Femur (tissue), 1 donor: Measurements from ENCODE around the gene OPCML.

Experiments used
- DNase-seq: peaks from one replicate; pipeline ENCODE4 v3.0.0-alpha.2; 2017

The OPCML gene

DNA sequence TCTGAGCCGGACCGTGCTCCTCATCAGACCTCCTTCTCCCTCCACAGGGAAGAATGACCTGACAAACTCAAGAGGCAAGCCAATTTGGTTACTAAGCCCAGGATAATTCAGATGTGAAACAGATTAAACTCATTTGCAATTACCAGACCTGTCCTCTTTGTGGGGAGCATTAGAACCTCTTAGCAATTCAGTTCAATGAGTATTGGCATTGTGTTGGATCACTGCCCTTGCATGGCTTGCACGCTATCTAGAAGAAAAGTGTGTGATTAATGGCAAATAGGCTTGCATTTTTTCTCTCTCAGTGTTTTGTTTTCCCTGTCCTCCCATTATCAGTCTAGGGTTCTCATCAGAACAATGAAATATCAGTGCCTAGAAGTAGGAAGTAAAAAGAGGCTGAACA, 365.6 kb downstream of the OPCML start:
- DNase-seq, result no peak

GRCh38 chr11:133164986-133165385, 367.3 kb downstream of the OPCML start:
- DNase-seq, result no peak

GRCh38 chr11:133163463-133164419, 368.6 kb downstream of the OPCML start:
- no peak for DNase-seq

- DNase-seq, result no peak
These were observed 370.1 kb downstream of the OPCML start for GRCh38 chr11:133162227-133162626.

DNA sequence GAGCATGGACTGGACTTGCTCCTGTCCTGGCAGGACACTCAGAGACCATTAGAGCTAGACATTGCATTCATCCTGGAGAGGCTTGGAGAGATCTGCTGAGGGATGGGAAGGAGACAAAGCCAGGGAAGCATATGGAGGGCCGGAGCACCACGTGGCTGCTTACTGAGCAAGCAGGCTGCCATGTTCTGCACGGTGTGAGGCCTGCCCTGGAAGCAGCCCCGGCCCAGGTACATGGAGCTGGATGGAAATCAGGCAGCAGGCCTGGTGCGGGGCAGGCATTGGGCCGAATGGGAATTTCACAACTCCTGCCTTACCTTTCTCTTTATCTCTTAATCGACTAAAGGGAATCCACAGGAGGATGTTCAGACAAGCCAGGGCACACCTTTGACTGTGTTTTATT, 371.5 kb downstream of the OPCML start:
- DNase-seq, result no peak

DNA sequence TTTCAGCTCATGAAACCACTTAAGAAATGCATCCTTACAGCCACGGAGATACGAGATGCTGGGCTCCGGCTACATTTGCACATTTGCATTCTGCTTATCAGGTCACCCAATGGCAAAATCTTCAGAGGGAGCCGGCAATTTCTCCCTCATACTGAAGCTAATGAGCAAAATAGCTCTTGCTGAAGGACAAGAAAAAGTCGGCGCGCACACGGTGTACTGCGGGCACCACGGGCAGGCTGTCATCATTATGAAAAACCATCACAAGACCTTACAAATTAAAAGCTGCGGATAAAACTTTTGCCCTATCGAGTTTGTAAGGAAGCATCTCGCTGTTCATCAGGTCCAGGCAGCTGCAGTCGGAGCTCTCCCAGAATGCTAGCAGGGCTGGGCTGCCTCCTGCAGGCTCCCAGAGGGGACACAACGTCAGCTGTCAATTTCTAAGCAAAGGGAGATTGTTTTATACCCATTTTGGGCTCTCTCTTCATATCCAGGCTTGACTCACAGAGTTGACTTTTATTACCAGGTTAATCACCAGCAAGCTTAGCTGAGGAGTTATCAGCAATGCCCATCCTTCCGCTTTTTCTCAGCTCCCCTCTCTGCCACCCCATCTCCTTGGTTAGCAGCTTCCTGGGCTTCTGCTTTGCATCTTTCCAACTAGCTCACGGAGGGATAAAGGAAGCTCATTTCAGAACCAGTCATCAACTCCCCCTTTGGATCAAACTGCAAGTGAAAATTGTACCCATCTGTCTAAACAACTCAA, 375.1 kb downstream of the OPCML start:
- no peak for DNase-seq

DNA sequence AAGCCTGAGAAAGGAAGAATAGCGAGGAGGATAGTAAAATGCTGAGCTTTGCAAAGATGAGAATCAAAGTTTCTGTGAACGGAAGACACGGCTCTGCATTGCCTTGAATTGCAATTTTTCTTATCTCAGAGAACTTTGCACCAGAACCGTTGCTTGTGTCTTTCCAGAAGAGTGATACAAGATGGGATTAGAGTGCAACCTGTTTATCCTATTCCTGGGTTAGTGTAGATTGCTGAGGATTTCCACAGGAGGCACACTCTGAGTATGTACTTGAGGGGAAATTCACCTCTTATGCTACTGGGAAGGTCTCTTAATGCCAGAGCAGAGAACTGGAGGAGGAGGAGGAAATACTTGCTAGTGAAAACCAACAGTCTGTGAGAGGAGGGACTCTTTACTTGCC, 377.5 kb downstream of the OPCML start:
- no peak for DNase-seq

GRCh38 chr11:133154076-133154475, 378.2 kb downstream of the OPCML start:
- no peak for DNase-seq

DNA sequence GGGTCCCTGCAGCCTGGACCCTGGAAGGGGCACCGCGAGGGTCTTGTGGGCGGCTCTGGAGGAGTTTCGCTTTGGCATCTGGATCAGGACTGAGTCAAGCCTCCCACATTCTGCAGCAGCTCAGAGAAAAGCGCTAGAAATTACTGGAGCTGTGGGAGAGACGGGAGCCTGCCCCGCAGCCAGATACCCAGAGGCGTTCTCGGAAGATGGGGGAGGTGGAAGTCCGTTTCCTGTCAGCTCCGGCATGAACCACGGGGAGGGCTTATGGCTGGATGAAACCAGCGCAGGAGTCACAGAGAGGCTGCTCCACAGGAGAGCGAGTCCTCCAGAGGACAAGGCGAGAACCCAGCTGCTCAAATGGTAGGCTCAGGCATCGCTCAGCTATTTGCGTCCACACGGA, 379.3 kb downstream of the OPCML start:
- DNase-seq, result no peak

DNA sequence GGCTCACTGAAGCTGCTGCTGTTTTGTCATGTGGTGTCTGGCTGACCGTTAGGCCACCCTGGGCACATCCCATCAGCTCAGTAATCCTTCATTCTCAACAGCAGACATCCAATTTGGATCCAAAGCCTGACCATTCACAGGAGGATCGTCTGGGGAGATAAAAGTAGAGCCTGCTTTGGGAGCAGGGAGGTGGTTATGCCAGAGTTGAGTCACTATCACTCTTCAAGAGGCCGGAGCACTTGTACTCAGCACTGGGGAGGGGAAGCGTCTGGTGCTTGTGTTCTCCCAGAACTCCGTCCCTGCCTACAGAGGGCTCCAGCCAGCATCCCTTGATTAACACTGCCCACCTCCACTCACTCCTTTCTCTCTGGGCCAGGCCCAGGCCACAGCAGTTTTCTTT, 382.6 kb downstream of the OPCML start:
- no peak for DNase-seq

- DNase-seq, result no peak
These were observed 384.7 kb downstream of the OPCML start for GRCh38 chr11:133147625-133148024.

DNA sequence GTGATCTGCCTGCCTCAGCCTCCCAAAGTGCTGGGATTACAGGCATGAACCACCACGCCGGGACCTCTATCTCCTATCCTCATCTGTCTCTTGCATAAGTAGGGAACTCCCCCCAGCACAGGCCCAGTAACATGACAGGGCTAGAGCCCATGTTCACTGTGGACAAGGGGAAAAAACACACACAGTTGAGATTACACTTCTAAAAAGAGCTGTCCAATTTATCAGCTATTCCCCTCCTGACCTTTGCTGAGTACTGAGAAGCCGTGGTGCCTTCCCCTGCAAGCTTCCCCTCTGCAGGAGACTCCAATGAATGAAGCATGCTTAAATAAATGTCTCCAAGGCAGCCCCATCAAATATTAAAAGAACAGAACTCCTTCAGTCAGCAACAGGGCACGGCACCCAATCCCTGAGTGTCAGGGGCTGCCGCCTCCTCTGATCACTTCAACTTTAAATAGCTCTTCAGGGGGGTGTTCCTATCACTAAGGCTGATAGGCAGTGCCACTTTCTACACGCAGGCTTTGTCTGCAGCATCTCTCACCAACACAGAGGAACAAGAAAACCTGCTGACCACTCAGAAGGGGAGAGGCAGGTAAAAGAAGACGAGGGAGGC, 385.5 kb downstream of the OPCML start:
- no peak for DNase-seq

GRCh38 chr11:133137939-133138338, 394.4 kb downstream of the OPCML start:
- no peak for DNase-seq

- DNase-seq, result no peak
These were observed 395.0 kb downstream of the OPCML start for GRCh38 chr11:133137270-133137669.

GRCh38 chr11:133136376-133136775, 395.9 kb downstream of the OPCML start:
- DNase-seq, result no peak

GRCh38 chr11:133134314-133135173, 397.8 kb downstream of the OPCML start:
- DNase-seq, result peak; percentile 55

DNA sequence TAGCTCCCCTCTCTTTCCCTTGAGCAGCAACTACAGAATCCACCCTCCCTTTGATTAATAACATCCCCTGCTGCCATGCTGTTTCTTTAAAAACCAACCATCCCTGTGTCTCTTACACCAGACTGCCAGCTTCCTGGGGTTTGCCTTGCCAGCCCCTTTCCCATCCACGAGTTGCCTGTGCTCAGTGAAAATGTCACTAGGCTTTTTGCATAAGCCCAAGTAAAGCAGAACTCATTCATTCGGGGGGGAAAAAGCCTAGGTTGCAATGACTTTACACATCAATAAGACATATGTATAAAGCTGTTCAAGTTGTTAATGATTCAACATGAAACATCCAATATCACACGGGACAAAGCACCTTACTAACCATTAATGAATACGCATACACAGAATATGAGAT, 398.7 kb downstream of the OPCML start:
- no peak for DNase-seq

DNA sequence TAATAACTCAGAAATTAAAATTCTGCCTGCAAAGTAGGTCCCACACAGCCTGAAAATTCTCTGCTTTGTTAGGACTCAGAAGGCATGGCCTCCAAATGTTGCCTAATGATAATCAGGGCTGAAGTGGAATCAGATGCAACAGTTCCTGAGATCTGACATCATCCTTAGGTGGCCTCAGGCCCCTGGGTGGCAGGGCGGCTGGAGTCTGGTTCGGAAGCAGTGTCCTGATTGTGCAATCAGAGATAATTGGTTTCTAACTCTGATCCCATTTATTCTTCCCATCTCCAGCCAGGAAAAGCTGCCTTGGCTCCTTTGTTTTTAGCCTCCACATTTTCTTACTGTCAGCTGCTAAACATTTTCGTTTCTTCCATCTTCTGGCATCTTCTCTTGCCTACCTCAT, 399.3 kb downstream of the OPCML start:
- no peak for DNase-seq

DNA sequence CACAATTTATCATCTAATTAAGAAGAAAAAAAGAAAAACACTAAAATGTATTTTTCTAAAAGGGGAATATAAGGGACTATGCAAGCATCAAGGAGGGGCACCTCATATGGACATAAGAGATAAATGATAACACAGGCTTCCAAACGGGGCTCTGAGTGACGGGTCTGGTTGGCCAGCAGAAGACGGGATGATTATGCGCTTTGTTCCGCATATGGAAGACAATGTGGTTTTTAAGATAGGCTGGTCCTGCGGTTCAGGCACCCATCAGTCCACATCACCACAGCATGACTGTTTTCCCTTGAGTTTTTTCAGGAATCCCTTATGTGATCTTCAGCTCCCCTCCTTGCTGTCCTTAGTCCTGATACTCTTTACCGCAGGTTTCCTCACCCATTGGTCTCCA, 404.6 kb downstream of the OPCML start:
- no peak for DNase-seq

DNA sequence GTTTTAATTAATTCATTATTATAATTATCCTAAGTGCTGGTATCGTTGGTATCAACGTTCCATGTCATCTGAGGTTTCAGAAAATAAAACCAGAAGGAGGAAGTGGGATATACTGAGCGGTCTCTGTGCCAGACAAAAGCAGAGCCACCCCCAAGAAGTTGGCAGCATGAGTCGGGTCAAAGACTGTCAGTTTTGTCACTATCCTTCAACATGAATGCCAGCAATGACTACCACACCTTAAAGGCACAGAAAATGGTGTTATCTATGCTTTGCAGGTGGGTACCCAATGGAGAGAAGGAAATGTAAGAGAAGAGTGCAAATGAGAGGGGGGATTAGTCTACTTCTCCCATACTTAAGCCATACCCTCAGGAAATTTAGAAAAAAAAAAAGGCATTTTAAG, 408.5 kb downstream of the OPCML start:
- DNase-seq, result no peak

GRCh38 chr11:133123366-133123765, 408.9 kb downstream of the OPCML start:
- DNase-seq, result no peak

- no peak for DNase-seq
These were observed 410.0 kb downstream of the OPCML start for GRCh38 chr11:133122256-133122655.
